ENCODE results near the gene DOP1A. TPM values are rescaled to one million over a fixed set of nuclear protein-coding genes. Genes with fewer than 3 reads are reported as not detected.

DOP1A gene
- total and polyA plus RNA-seq, 2 of the 13 experiments (the other 11 are each of a cell fraction or from before 2014, with no cell fraction given) = 5.2 to 16.7 TPM

GRCh38 chr6:83113258-83113657 lies 45.8 kb downstream of the DOP1A start:
- Histone ChIP-seq H3K9ac (ENCODE audit: insufficient read depth, low read depth, low read length) (no peak overlapping the region), H3K4me1 (ENCODE audit: insufficient read depth, low read length) (no peaks in the 10 kb centered on the region), H4K20me1 (ENCODE audit: insufficient read depth, low read length) (no peaks in the 10 kb centered on the region), H3K27me3 (ENCODE audit: control insufficient read depth in 1 of 2, insufficient read depth in 2 of 2, low read length in 2 of 2) (no peaks in the 10 kb centered on the region), H3K4me2 (ENCODE audit: low read depth, low read length) (no peak overlapping the region), H3K9me3 (ENCODE audit: low read length) (no peaks in the 10 kb centered on the region), H3K36me3 (replicated peaks in 1 of 2; ENCODE audit: control insufficient read depth in 1 of 2, insufficient read depth in 2 of 2, low read length in 2 of 2) (0 out of 5 replicates have a peak, but pooled peaks cover 0 to 3% of the 10 kb centered on the region in 2 experiments), H2AFZ (ENCODE audit: low read length) (no peak overlapping the region), H3K79me2 (ENCODE audit: insufficient read depth, low read length) (no peaks in the 10 kb centered on the region), H3K27ac (ENCODE audit: extremely low read length, insufficient read depth, low read length) (no peak overlapping the region), H3K4me3 (replicated peaks in 1 of 3; ENCODE audit: insufficient read depth in 1 of 3, low read depth in 2 of 3, low read length in 3 of 3) (no peak overlapping the region)
- BruUV-seq (replicated peaks) = no TSS peak
- in situ Hi-C loops (cut with HindIII; ENCODE audit: extremely low pct_ligation_motif_present, low pct_unique_long_range_greater_than_20kb) = no loop called here
- intact Hi-C loops (cut with micrococcal nuclease; ENCODE audit: unreplicated experiment) = no loop called here
- ATAC-seq (no peak), FAIRE-seq (no peak), DNase-seq (ENCODE audit: low spot score) (no peak)
- TF ChIP-seq ZNF34 (CRISPR knock-in tag; IDR thresholded peaks at IDR 0.05; ENCODE audit: borderline replicate concordance) = no peak
- TF ChIP-seq FOSL1 (CRISPR knock-in tag; IDR thresholded peaks at IDR 0.05; ENCODE audit: borderline replicate concordance) = no peak
- TF ChIP-seq MAZ (IDR thresholded peaks at IDR 0.05; ENCODE audit: borderline replicate concordance, low read depth, low read length) = no peak
- no peak for TF ChIP-seq MAZ (CRISPR knock-in tag; IDR thresholded peaks at IDR 0.05; ENCODE audit: low read depth)
- TF ChIP-seq HIC2 (CRISPR knock-in tag; IDR thresholded peaks at IDR 0.05; ENCODE audit: low read depth) = no peak
- no peak for TF ChIP-seq FOXJ3 (CRISPR knock-in tag; IDR thresholded peaks at IDR 0.05; ENCODE audit: borderline replicate concordance)
- TF ChIP-seq EHMT2 (IDR thresholded peaks at IDR 0.05; ENCODE audit: borderline replicate concordance, low read depth, low read length) = no peak
- 72% methylated on average over 4 of the region's 4 CpGs for WGBS (ENCODE audit: low lambda C conversion rate)
- POLR2A ChIA-PET = no interaction called here
- CTCF ChIA-PET (ENCODE audit: low intra/inter-chr PET ratio, low total read pairs) = no interaction called here

GRCh38 chr6:83114164-83114563 lies 46.7 kb downstream of the DOP1A start:
- Histone ChIP-seq H3K9me3 (ENCODE audit: low read length) (no peaks in the 10 kb centered on the region), H3K79me2 (ENCODE audit: insufficient read depth, low read length) (no peaks in the 10 kb centered on the region), H3K4me3 (replicated peaks in 1 of 3; ENCODE audit: insufficient read depth in 1 of 3, low read depth in 2 of 3, low read length in 3 of 3) (no peak overlapping the region), H3K27ac (ENCODE audit: extremely low read length, insufficient read depth, low read length) (no peak overlapping the region), H3K9ac (ENCODE audit: insufficient read depth, low read depth, low read length) (no peak overlapping the region), H3K27me3 (ENCODE audit: control insufficient read depth in 1 of 2, insufficient read depth in 2 of 2, low read length in 2 of 2) (no peaks in the 10 kb centered on the region), H3K36me3 (replicated peaks in 1 of 2; ENCODE audit: control insufficient read depth in 1 of 2, insufficient read depth in 2 of 2, low read length in 2 of 2) (0 out of 5 replicates have a peak, but pooled peaks cover under 1 to 3% of the 10 kb centered on the region in 2 experiments), H3K4me2 (ENCODE audit: low read depth, low read length) (no peak overlapping the region), H3K4me1 (ENCODE audit: insufficient read depth, low read length) (no peaks in the 10 kb centered on the region), H4K20me1 (ENCODE audit: insufficient read depth, low read length) (no peaks in the 10 kb centered on the region), H2AFZ (ENCODE audit: low read length) (no peak overlapping the region)
- BruUV-seq (replicated peaks) = no TSS peak
- no peak for TF ChIP-seq ZNF225 (CRISPR knock-in tag; IDR thresholded peaks at IDR 0.05)
- ATAC-seq (no peak), FAIRE-seq (no peak), DNase-seq (ENCODE audit: low spot score) (no peak)
- ChIA-PET CTCF (ENCODE audit: low intra/inter-chr PET ratio, low total read pairs) (no interaction called here), POLR2A (no interaction called here)
- WGBS (ENCODE audit: low lambda C conversion rate) = 96% methylated on average over 1 of the region's 1 CpG
- in situ Hi-C loops (cut with HindIII; ENCODE audit: extremely low pct_ligation_motif_present, low pct_unique_long_range_greater_than_20kb) = no loop called here
- intact Hi-C loops (cut with micrococcal nuclease; ENCODE audit: unreplicated experiment) = no loop called here
